HEK293 (cell line): ENCODE data around the gene NUAK1.
"Not testable (repeated sequence)": the region's sequence is repeated elsewhere in the genome, so short reads cannot be mapped to it uniquely, and the experiment has no call there.

Source experiments
- CTCF ChIA-PET: fragments of 350-600 bp; formaldehyde crosslinking; extraction: SDS; loops from one replicate; lab custom pipeline; 2021; ENCODE audit warnings: antibody characterized with exemption; lab: Yijun Ruan, JAX
- POLR2A ChIA-PET: fragments of 300-600 bp; formaldehyde crosslinking; extraction: SDS; loops from one replicate; lab custom pipeline; 2020; ENCODE audit warnings: antibody characterized with exemption, inconsistent platforms; lab: Yijun Ruan, JAX
- H3K27ac ChIP-seq: fragments of 200-500 bp; sonication (Bioruptor generic); 2 replicates; pipeline ENCODE4 v1.5.1; 2014; ENCODE audit warnings: low read depth, low read length, control low read depth, inconsistent platforms; ENCODE audit errors: extremely low read depth
- H3K36me3 ChIP-seq, 2 experiments: fragments of 200-500 bp in 1 of 2; sonication (Bioruptor generic) in 1 of 2; 1 replicate in 1 of 2; 2 replicates in 1 of 2; pipeline ENCODE4 v1.5.1; 2014 to 2017; ENCODE audit warnings: inconsistent platforms in 2 of 2, low read length in 2 of 2; ENCODE audit not compliant: control insufficient read depth in 2 of 2, insufficient read depth in 1 of 2
- H3K4me1 ChIP-seq: fragments of 200-500 bp; sonication (Bioruptor generic); 2 replicates; pipeline ENCODE4 v1.5.1; 2014; ENCODE audit warnings: mild to moderate bottlenecking, low read length, inconsistent platforms; ENCODE audit not compliant: control insufficient read depth, insufficient read depth
- H3K4me3 ChIP-seq: 2 replicates; pipeline ENCODE4 v1.5.1; 2011; ENCODE audit warnings: low read depth, mild to moderate bottlenecking, control low read depth, low read length, moderate library complexity
- H3K9me3 ChIP-seq: fragments of 200-500 bp; sonication (Bioruptor generic); 2 replicates; pipeline ENCODE4 v1.5.1; 2014; ENCODE audit warnings: low read depth, low read length, inconsistent platforms; ENCODE audit not compliant: control insufficient read depth, insufficient read depth
- BCL6B ChIP-seq: fragments of 450-650 bp; formaldehyde crosslinking; IDR thresholded peaks from 2 replicates; pipeline ENCODE4 v1.5.1; 2017; ENCODE audit warnings: missing biosample characterization, missing genetic modification characterization
- IKZF3 ChIP-seq: fragments of 450-650 bp; IDR thresholded peaks from 2 replicates; pipeline ENCODE4 v1.5.0; 2018; ENCODE audit warnings: missing biosample characterization, mild to moderate bottlenecking, missing genetic modification characterization, moderate library complexity
- KLF10 ChIP-seq: fragments of 450-650 bp; IDR thresholded peaks from 2 replicates; pipeline ENCODE4 v1.5.1; 2018; ENCODE audit warnings: missing biosample characterization, mild to moderate bottlenecking, missing genetic modification characterization
- OSR2 ChIP-seq: fragments of 450-650 bp; formaldehyde crosslinking; IDR thresholded peaks from 2 replicates; pipeline ENCODE4 v1.5.1; 2016; ENCODE audit warnings: missing biosample characterization, missing genetic modification characterization
- PRDM6 ChIP-seq: fragments of 450-650 bp; formaldehyde crosslinking; IDR thresholded peaks from 2 replicates; pipeline ENCODE4 v1.5.1; 2017; ENCODE audit warnings: missing biosample characterization, missing genetic modification characterization
- SCRT1 ChIP-seq: fragments of 450-650 bp; formaldehyde crosslinking; IDR thresholded peaks from 2 replicates; pipeline ENCODE4 v1.5.1; 2016; ENCODE audit warnings: missing biosample characterization, missing genetic modification characterization, borderline replicate concordance
- ZBTB11 ChIP-seq: fragments of 450-650 bp; formaldehyde crosslinking; conservative IDR thresholded peaks from 2 replicates; pipeline ENCODE4 v1.5.1; 2016; ENCODE audit warnings: low read depth, missing biosample characterization, missing genetic modification characterization
- ZBTB17 ChIP-seq: fragments of 450-650 bp; formaldehyde crosslinking; IDR thresholded peaks from 2 replicates; pipeline ENCODE4 v1.5.1; 2016; ENCODE audit warnings: missing biosample characterization, missing genetic modification characterization
- ZNF155 ChIP-seq: fragments of 450-650 bp; formaldehyde crosslinking; IDR thresholded peaks from 2 replicates; pipeline ENCODE4 v1.5.1; 2016; ENCODE audit warnings: missing biosample characterization, missing genetic modification characterization
- ZNF514 ChIP-seq: fragments of 450-650 bp; formaldehyde crosslinking; IDR thresholded peaks from 2 replicates; pipeline ENCODE4 v1.5.1; 2016; ENCODE audit warnings: missing biosample characterization, missing genetic modification characterization
- ZNF558 ChIP-seq: fragments of 450-650 bp; formaldehyde crosslinking; IDR thresholded peaks from 2 replicates; pipeline ENCODE4 v1.5.1; 2016; ENCODE audit warnings: missing biosample characterization, missing genetic modification characterization

NUAK1 gene

GRCh38 chr12:106144847-106145246 is 6.1 kb upstream of the NUAK1 start (continued):
- TF ChIP-seq BCL6B (tag by site-specific recombination) (no peak), ZNF514 (tag by site-specific recombination) (no peak)
- TF ChIP-seq, all 188 proteins: peak for 0

GRCh38 chr12:106142591-106143261 is 4.0 kb upstream of the NUAK1 start:
- 0 out of 2 replicates have a peak, but pooled peaks have one; percentile 20 for TF ChIP-seq OSR2
- TF ChIP-seq ZBTB17 (tag by site-specific recombination) = peak; percentile 86
- TF ChIP-seq ZNF558 (tag by site-specific recombination) = no peak
- TF ChIP-seq PRDM6 (tag by site-specific recombination) = peak; percentile 47
- TF ChIP-seq ZBTB11 (tag by site-specific recombination) = no peak
- TF ChIP-seq SCRT1 (tag by site-specific recombination) = peak; percentile 40; the same call in 1 of the 2 replicates
- no peaks in the 10 kb centered on the region for H3K36me3 ChIP-seq
- POLR2A ChIA-PET = interaction anchor here (0.6 kb wide), 1 partner anchor 237 kb away, joined by 3 read pairs; no protein-coding TSS in a partner anchor
- no peak overlapping the region for H3K4me3 ChIP-seq
- H3K27ac ChIP-seq = no peak overlapping the region
- H3K9me3 ChIP-seq = no peaks in the 10 kb centered on the region
- H3K4me1 ChIP-seq = peaks cover 28% of the 10 kb centered on the region
- CTCF ChIA-PET = interaction anchor here (1.1 to 1.3 kb wide), 2 partner anchors 81 to 436 kb away, joined by 3 to 4 read pairs; no protein-coding TSS in a partner anchor

GRCh38 chr12:106141920-106142319 is 3.2 kb upstream of the NUAK1 start:
- POLR2A ChIA-PET = interaction anchor here (0.6 kb wide), 2 partner anchors 42 to 236 kb away, joined by 3 read pairs; no protein-coding TSS in a partner anchor
- not testable (repeated sequence) for H3K36me3 ChIP-seq

GRCh38 chr12:106141452-106141851 is 2.7 kb upstream of the NUAK1 start:
- H3K4me1 ChIP-seq = peaks cover 30% of the 10 kb centered on the region
- CTCF ChIA-PET = interaction anchor here (0.6 to 1.3 kb wide), 4 partner anchors 34 to 709 kb away, joined by 3 to 4 read pairs (median 3); no protein-coding TSS in a partner anchor
- POLR2A ChIA-PET = no interaction called here
- TF ChIP-seq IKZF3 (0 out of 2 replicates have a peak, but pooled peaks have one; percentile 31), ZNF155 (tag by site-specific recombination) (no peak), KLF10 (peak; percentile 4; the same call in 1 of the 2 replicates)
- H3K9me3 ChIP-seq = no peaks in the 10 kb centered on the region
- no peaks in the 10 kb centered on the region for H3K36me3 ChIP-seq
- H3K27ac ChIP-seq = no peak overlapping the region
- H3K4me3 ChIP-seq = no peak overlapping the region

More at GRCh38 chr12:106141920-106142319, 3.2 kb upstream of the NUAK1 start:
- H3K4me3 ChIP-seq, H3K27ac ChIP-seq, H3K9me3 ChIP-seq: not testable (repeated sequence)
- peaks cover 28% of the 10 kb centered on the region for H3K4me1 ChIP-seq
- CTCF ChIA-PET = interaction anchor here (1.1 to 1.3 kb wide), 2 partner anchors 82 to 436 kb away, joined by 3 to 4 read pairs; no protein-coding TSS in a partner anchor
